ENCODE data around the gene MED29. TPM values are rescaled to one million over a fixed set of nuclear protein-coding genes. Genes with fewer than 3 reads are reported as not detected.

MED29 gene
- total RNA-seq, 1 experiment from 2014 or later = 32.0 TPM

GRCh38 chr19:39350156-39350555 is 41.0 kb upstream of the MED29 start:
- no peaks in the 10 kb centered on the region for H3K9me3 ChIP-seq (ENCODE audit: control insufficient read depth in 1 of 2, insufficient read depth in 1 of 2, low read depth in 1 of 2, low read length in 2 of 2)
- peaks cover 4% of the 10 kb centered on the region; the same call in 1 of the 2 replicates for H4K20me1 ChIP-seq (ENCODE audit: insufficient read depth)
- no peak overlapping the region for H2AFZ ChIP-seq (ENCODE audit: low read depth, low read length, poor library complexity, severe bottlenecking)
- ChIA-PET POLR2A (interaction anchor here (1.2 kb wide), 1 partner anchor 8 kb away, joined by 3 read pairs; the partner anchor contains the start of gene SAMD4B), RAD21 (ENCODE audit: low non-redundant PET in 1 of 2, low total read pairs in 2 of 2, uncharacterized antibody in 2 of 2, unreplicated experiment in 2 of 2) (no interaction called here), CTCF (interaction anchor here (0.6 kb wide), 1 partner anchor 494 kb away, joined by 4 read pairs; no protein-coding TSS in a partner anchor)
- intact Hi-C loops (cut with micrococcal nuclease) = no loop called here
- H3K27ac ChIP-seq (ENCODE audit: low read depth, low read length) = no peak overlapping the region
- no peak overlapping the region for H3K4me2 ChIP-seq (ENCODE audit: low read length)
- ATAC-seq = no peak
- TF ChIP-seq JUND (IDR thresholded peaks at IDR 0.05) = no peak
- no peak for TF ChIP-seq SRF (IDR thresholded peaks at IDR 0.05; ENCODE audit: low read depth)
- TF ChIP-seq SP1 (IDR thresholded peaks at IDR 0.05; ENCODE audit: low read depth) = no peak
- no peak for TF ChIP-seq YY1 (IDR thresholded peaks at IDR 0.05; ENCODE audit: extremely low read depth, insufficient replicate concordance, low read depth, low read length)
- no peak for TF ChIP-seq EZH2 (IDR thresholded peaks at IDR 0.05)
- no peak for DNase-seq (ENCODE audit: low read depth, low spot score)
- peaks cover 73% of the 10 kb centered on the region for H3K79me2 ChIP-seq (ENCODE audit: insufficient read depth, low read length)
- H3K4me3 ChIP-seq (replicated peaks in 1 of 2; ENCODE audit: low read depth in 1 of 2, low read length in 2 of 2) = no peak overlapping the region
- no peaks in the 10 kb centered on the region for H3K4me1 ChIP-seq (ENCODE audit: control insufficient read depth in 1 of 2, insufficient read depth in 2 of 2, low read length in 2 of 2)
- BruUV-seq (replicated peaks) = no TSS peak
- H3K9me2 ChIP-seq (ENCODE audit: insufficient read depth) = no peaks in the 10 kb centered on the region
- no peak overlapping the region for H3K9ac ChIP-seq (ENCODE audit: low read length)
- H3K36me3 ChIP-seq (ENCODE audit: control insufficient read depth in 1 of 2, insufficient read depth in 2 of 2, low read length in 2 of 2) = peaks cover 29 to 48% of the 10 kb centered on the region in 2 experiments
- no peaks in the 10 kb centered on the region for H3K27me3 ChIP-seq (ENCODE audit: insufficient read depth, low read length)

GRCh38 chr19:39351537-39352064 is 39.6 kb upstream of the MED29 start:
- ChIA-PET CTCF (no interaction called here), RAD21 (ENCODE audit: low non-redundant PET in 1 of 2, low total read pairs in 2 of 2, uncharacterized antibody in 2 of 2, unreplicated experiment in 2 of 2) (no interaction called here), POLR2A (no interaction called here)
- Histone ChIP-seq H3K27me3 (ENCODE audit: insufficient read depth, low read length) (no peaks in the 10 kb centered on the region), H3K27ac (ENCODE audit: low read depth, low read length) (no peak overlapping the region), H2AFZ (ENCODE audit: low read depth, low read length, poor library complexity, severe bottlenecking) (no peak overlapping the region), H3K36me3 (ENCODE audit: control insufficient read depth in 1 of 2, insufficient read depth in 2 of 2, low read length in 2 of 2) (peaks cover 35 to 57% of the 10 kb centered on the region in 2 experiments), H3K9me3 (ENCODE audit: control insufficient read depth in 1 of 2, insufficient read depth in 1 of 2, low read depth in 1 of 2, low read length in 2 of 2) (no peaks in the 10 kb centered on the region), H3K4me2 (ENCODE audit: low read length) (no peak overlapping the region), H3K79me2 (ENCODE audit: insufficient read depth, low read length) (peaks cover 58% of the 10 kb centered on the region), H4K20me1 (ENCODE audit: insufficient read depth) (peaks cover 4% of the 10 kb centered on the region; the same call in 1 of the 2 replicates), H3K4me1 (ENCODE audit: control insufficient read depth in 1 of 2, insufficient read depth in 2 of 2, low read length in 2 of 2) (no peaks in the 10 kb centered on the region), H3K9me2 (ENCODE audit: insufficient read depth) (no peaks in the 10 kb centered on the region), H3K4me3 (replicated peaks in 1 of 2; ENCODE audit: low read depth in 1 of 2, low read length in 2 of 2) (no peak overlapping the region), H3K9ac (ENCODE audit: low read length) (no peak overlapping the region)
- no TSS peak for BruUV-seq (replicated peaks)
- intact Hi-C loops (cut with micrococcal nuclease) = no loop called here
- DNase-seq (ENCODE audit: low read depth, low spot score) (no peak), ATAC-seq (no peak)
- no peak for TF ChIP-seq JUND (IDR thresholded peaks at IDR 0.05)
- no peak for TF ChIP-seq ZBTB33 (IDR thresholded peaks at IDR 0.05; ENCODE audit: extremely low read depth, insufficient replicate concordance, low read length)
- TF ChIP-seq ZNF274 (IDR thresholded peaks at IDR 0.05; ENCODE audit: low read depth, low read length) = no peak
- no peak for TF ChIP-seq POLR2A (IDR thresholded peaks at IDR 0.05; ENCODE audit: borderline replicate concordance, extremely low read depth, insufficient read depth, insufficient read length)
- TF ChIP-seq YY1 (IDR thresholded peaks at IDR 0.05; ENCODE audit: extremely low read depth, insufficient replicate concordance, low read depth, low read length) = no peak
- TF ChIP-seq EGR1 (IDR thresholded peaks at IDR 0.05; ENCODE audit: low read depth) = no peak
- no peak for TF ChIP-seq CTCF (IDR thresholded peaks at IDR 0.05 in 2 of 3, conservative IDR thresholded peaks at IDR 0.05 in 1 of 3; ENCODE audit: borderline replicate concordance in 1 of 3, insufficient read depth in 1 of 3, low read depth in 2 of 3, low read length in 2 of 3)
- TF ChIP-seq POLR2AphosphoS5 (IDR thresholded peaks at IDR 0.05; ENCODE audit: low read depth, low read length) = no peak
- no peak for TF ChIP-seq MAX (IDR thresholded peaks at IDR 0.05)
